ENCODE data around the gene SPTLC1.

- TF ChIP-seq, protein P1, sequence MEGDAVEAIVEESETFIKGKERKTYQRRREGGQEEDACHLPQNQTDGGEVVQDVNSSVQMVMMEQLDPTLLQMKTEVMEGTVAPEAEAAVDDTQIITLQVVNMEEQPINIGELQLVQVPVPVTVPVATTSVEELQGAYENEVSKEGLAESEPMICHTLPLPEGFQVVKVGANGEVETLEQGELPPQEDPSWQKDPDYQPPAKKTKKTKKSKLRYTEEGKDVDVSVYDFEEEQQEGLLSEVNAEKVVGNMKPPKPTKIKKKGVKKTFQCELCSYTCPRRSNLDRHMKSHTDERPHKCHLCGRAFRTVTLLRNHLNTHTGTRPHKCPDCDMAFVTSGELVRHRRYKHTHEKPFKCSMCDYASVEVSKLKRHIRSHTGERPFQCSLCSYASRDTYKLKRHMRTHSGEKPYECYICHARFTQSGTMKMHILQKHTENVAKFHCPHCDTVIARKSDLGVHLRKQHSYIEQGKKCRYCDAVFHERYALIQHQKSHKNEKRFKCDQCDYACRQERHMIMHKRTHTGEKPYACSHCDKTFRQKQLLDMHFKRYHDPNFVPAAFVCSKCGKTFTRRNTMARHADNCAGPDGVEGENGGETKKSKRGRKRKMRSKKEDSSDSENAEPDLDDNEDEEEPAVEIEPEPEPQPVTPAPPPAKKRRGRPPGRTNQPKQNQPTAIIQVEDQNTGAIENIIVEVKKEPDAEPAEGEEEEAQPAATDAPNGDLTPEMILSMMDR (IDR thresholded peaks at IDR 0.05): no peak
- TF ChIP-seq POLR2A (IDR thresholded peaks at IDR 0.05): no peak
Observed at GRCh38 chr9:92140754-92141143, 25.5 kb upstream of the SPTLC1 start.

Measured in Peyer's patch (tissue), 4 donors.